GM23338 (cell line): Measurements from ENCODE around the gene IRS4. TPM values are rescaled to one million over a fixed set of nuclear protein-coding genes. Genes with fewer than 3 reads are reported as not detected.
A peak's percentile ranks its signal among the peaks of the same experiment; 100 is the strongest.

Experiments
- ATAC-seq: fragments of 200-7000 bp; cut with Tn5 transposase; 3 replicates; pipeline ENCODE4 v1.9.1; 2020
- DNase-seq: peaks from one replicate; pipeline ENCODE4 v3.0.0-alpha.2; 2015; ENCODE audit warnings: low spot score
- H2AFZ ChIP-seq: fragments of 200-600 bp; sonication (generic); 2 replicates; pipeline ENCODE4 v1.8.0; 2016; ENCODE audit warnings: antibody characterized with exemption, mild to moderate bottlenecking, moderate library complexity
- H3F3A ChIP-seq: fragments of 200-600 bp; sonication (generic); replicated peaks from 2 replicates; pipeline ENCODE4 v1.8.0; 2017; ENCODE audit warnings: antibody characterized with exemption, mixed run types, low read depth
- H3K27ac ChIP-seq: fragments of 200-600 bp; sonication (generic); 2 replicates; pipeline ENCODE4 v1.6.1; 2016; ENCODE audit warnings: low read depth
- H3K27me3 ChIP-seq: fragments of 200-600 bp; sonication (generic); 2 replicates; pipeline ENCODE4 v1.8.0; 2016; ENCODE audit warnings: mild to moderate bottlenecking, mixed run types, moderate library complexity; ENCODE audit not compliant: insufficient read depth
- H3K36me3 ChIP-seq: fragments of 200-600 bp; sonication (generic); 2 replicates; pipeline ENCODE4 v1.8.0; 2016; ENCODE audit warnings: mild to moderate bottlenecking; ENCODE audit not compliant: insufficient read depth
- H3K4me1 ChIP-seq: fragments of 200-600 bp; sonication (generic); 2 replicates; pipeline ENCODE4 v1.8.0; 2016; ENCODE audit warnings: mild to moderate bottlenecking, moderate library complexity; ENCODE audit not compliant: insufficient read depth
- H3K4me2 ChIP-seq: fragments of 200-600 bp; sonication (generic); 2 replicates; pipeline ENCODE4 v1.7.1; 2017; ENCODE audit warnings: mixed run types
- H3K4me3 ChIP-seq: fragments of 200-600 bp; sonication (generic); 2 replicates; pipeline ENCODE4 v1.6.1; 2016; ENCODE audit warnings: mixed run types
- H3K79me2 ChIP-seq: fragments of 200-600 bp; sonication (generic); replicated peaks from 2 replicates; pipeline ENCODE4 v1.8.0; 2017; ENCODE audit warnings: mild to moderate bottlenecking; ENCODE audit not compliant: insufficient read depth
- H3K9me2 ChIP-seq: fragments of 200-600 bp; sonication (generic); 2 replicates; pipeline ENCODE4 v1.8.0; 2017; ENCODE audit not compliant: insufficient read depth
- H4K20me1 ChIP-seq: fragments of 200-600 bp; sonication (generic); replicated peaks from 2 replicates; pipeline ENCODE4 v1.8.0; 2017; ENCODE audit warnings: mild to moderate bottlenecking; ENCODE audit not compliant: insufficient read depth
- H3K27ac Mint-ChIP-seq: 2 replicates; pipeline ENCODE4 v1.8.0; 2020; ENCODE audit warnings: inconsistent platforms, mild to moderate bottlenecking, moderate library complexity, mixed read lengths
- H3K27me3 Mint-ChIP-seq: 3 replicates; pipeline ENCODE4 v1.8.0; 2022; ENCODE audit warnings: low read depth, mild to moderate bottlenecking, moderate library complexity, mixed read lengths, inconsistent platforms; ENCODE audit not compliant: insufficient read depth, poor library complexity
- H3K36me3 Mint-ChIP-seq: 3 replicates; pipeline ENCODE4 v1.8.0; 2021; ENCODE audit warnings: low read depth, mild to moderate bottlenecking, inconsistent platforms, moderate library complexity, mixed read lengths
- H3K4me1 Mint-ChIP-seq: 3 replicates; pipeline ENCODE4 v1.8.0; 2020; ENCODE audit warnings: mild to moderate bottlenecking, inconsistent platforms, mixed read lengths
- H3K4me3 Mint-ChIP-seq: 3 replicates; pipeline ENCODE4 v1.8.0; 2021; ENCODE audit warnings: moderate library complexity, mild to moderate bottlenecking, inconsistent platforms, mixed read lengths
- H3K9me3 Mint-ChIP-seq: 3 replicates; pipeline ENCODE4 v1.8.0; 2020; ENCODE audit warnings: moderate library complexity, mild to moderate bottlenecking, inconsistent platforms, mixed read lengths
- EZH2 ChIP-seq: fragments of 200-600 bp; sonication (generic); IDR thresholded peaks from one replicate; pipeline ENCODE4 v1.8.0; 2017; ENCODE audit warnings: antibody characterized with exemption, mild to moderate bottlenecking, low read depth; ENCODE audit not compliant: unreplicated experiment
- NANOG ChIP-seq: IDR thresholded peaks from 2 replicates; pipeline ENCODE4 v1.6.1; 2016; ENCODE audit warnings: antibody characterized with exemption, borderline replicate concordance
- POLR2AphosphoS5 ChIP-seq: IDR thresholded peaks from 2 replicates; pipeline ENCODE4 v1.6.1; 2016; ENCODE audit warnings: antibody characterized with exemption, low read depth
- STAT1 ChIP-seq: IDR thresholded peaks from one replicate; pipeline ENCODE4 v1.6.1; 2016; ENCODE audit warnings: antibody characterized with exemption; ENCODE audit not compliant: unreplicated experiment
- ZNF114 ChIP-seq: fragments of 250-450 bp; sonication (Bioruptor Pico); IDR thresholded peaks from 2 replicates; pipeline ENCODE4 v1.5.0; 2020; ENCODE audit warnings: mild to moderate bottlenecking, moderate library complexity
- ZNF331 ChIP-seq: fragments of 250-450 bp; sonication (Bioruptor Pico); IDR thresholded peaks from 2 replicates; pipeline ENCODE4 v1.5.0; 2020; ENCODE audit warnings: low read depth, mild to moderate bottlenecking, moderate library complexity
- polyA plus RNA-seq: library from polyadenylated mRNA; unstranded; fragments of >200 nt; fragmentation: Nextera tagmentation; extraction: Ambion mirVana; gene quantifications from 2 replicates; pipeline ENCODE4 v1.2.1, GENCODE V29; 2016
- total RNA-seq: library from RNA; depleted of rRNA; stranded (reverse); fragments of >200 nt; shearing (Covaris generic); gene quantifications from 2 replicates; pipeline ENCODE4 v1.2.3, GENCODE V29; 2014
- TF ChIP-seq, protein P1 (sequence below): fragments of 250-450 bp; sonication (Bioruptor Pico); IDR thresholded peaks from 2 replicates; pipeline ENCODE4 v1.5.0; 2020; ENCODE audit warnings: mild to moderate bottlenecking, moderate library complexity
- TF ChIP-seq, protein P2 (sequence below): IDR thresholded peaks from 2 replicates; pipeline ENCODE4 v1.6.1; 2016; ENCODE audit warnings: antibody characterized with exemption

IRS4 gene
- total and polyA plus RNA-seq, 2 experiments from 2014 or later, result 1.3 to 15.2 TPM

DNA sequence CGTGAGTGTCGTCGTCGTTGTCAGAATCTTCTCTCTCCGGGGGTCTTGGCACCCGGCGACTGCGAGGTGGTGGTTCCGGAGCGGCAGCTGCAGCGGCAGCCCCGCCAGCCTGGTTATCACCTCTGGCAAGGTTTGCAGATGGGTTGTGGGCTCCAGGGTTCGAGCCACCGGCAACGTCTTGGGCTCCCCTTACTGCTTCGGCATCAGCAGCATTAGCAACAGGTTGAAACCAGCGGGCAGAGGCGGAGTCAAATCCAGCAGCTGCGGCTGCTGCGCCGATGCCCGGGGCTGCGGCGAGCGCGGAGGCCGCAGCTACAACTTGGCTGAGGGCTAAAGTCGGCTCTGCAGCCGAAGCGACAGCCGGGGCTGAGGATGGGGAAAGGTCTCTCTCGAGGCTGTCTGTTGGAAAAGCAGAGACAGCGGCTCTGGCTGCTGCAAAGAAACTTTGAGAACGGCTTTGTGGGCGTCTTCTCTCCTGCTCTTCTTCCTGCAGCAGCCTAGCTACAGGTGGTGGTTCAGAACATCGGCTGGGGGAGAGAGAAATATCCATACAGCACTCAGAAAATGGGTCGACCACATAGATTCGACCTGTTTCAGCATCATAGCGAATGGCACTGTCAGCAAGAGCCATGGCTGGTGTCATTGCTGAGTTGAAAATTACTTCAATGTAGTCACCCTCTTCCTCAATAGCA lies 3.6 kb downstream of the IRS4 start:
- H2AFZ ChIP-seq, result no peak overlapping the region
- no peak overlapping the region for H3K27ac ChIP-seq
- no peaks in the 10 kb centered on the region for H3K9me2 ChIP-seq
- ATAC-seq (peak; percentile 9), DNase-seq (peak; percentile 52)
- H4K20me1 ChIP-seq, result no peaks in the 10 kb centered on the region
- TF ChIP-seq ZNF331 (CRISPR knock-in tag), result no peak
- TF ChIP-seq, protein P1, sequence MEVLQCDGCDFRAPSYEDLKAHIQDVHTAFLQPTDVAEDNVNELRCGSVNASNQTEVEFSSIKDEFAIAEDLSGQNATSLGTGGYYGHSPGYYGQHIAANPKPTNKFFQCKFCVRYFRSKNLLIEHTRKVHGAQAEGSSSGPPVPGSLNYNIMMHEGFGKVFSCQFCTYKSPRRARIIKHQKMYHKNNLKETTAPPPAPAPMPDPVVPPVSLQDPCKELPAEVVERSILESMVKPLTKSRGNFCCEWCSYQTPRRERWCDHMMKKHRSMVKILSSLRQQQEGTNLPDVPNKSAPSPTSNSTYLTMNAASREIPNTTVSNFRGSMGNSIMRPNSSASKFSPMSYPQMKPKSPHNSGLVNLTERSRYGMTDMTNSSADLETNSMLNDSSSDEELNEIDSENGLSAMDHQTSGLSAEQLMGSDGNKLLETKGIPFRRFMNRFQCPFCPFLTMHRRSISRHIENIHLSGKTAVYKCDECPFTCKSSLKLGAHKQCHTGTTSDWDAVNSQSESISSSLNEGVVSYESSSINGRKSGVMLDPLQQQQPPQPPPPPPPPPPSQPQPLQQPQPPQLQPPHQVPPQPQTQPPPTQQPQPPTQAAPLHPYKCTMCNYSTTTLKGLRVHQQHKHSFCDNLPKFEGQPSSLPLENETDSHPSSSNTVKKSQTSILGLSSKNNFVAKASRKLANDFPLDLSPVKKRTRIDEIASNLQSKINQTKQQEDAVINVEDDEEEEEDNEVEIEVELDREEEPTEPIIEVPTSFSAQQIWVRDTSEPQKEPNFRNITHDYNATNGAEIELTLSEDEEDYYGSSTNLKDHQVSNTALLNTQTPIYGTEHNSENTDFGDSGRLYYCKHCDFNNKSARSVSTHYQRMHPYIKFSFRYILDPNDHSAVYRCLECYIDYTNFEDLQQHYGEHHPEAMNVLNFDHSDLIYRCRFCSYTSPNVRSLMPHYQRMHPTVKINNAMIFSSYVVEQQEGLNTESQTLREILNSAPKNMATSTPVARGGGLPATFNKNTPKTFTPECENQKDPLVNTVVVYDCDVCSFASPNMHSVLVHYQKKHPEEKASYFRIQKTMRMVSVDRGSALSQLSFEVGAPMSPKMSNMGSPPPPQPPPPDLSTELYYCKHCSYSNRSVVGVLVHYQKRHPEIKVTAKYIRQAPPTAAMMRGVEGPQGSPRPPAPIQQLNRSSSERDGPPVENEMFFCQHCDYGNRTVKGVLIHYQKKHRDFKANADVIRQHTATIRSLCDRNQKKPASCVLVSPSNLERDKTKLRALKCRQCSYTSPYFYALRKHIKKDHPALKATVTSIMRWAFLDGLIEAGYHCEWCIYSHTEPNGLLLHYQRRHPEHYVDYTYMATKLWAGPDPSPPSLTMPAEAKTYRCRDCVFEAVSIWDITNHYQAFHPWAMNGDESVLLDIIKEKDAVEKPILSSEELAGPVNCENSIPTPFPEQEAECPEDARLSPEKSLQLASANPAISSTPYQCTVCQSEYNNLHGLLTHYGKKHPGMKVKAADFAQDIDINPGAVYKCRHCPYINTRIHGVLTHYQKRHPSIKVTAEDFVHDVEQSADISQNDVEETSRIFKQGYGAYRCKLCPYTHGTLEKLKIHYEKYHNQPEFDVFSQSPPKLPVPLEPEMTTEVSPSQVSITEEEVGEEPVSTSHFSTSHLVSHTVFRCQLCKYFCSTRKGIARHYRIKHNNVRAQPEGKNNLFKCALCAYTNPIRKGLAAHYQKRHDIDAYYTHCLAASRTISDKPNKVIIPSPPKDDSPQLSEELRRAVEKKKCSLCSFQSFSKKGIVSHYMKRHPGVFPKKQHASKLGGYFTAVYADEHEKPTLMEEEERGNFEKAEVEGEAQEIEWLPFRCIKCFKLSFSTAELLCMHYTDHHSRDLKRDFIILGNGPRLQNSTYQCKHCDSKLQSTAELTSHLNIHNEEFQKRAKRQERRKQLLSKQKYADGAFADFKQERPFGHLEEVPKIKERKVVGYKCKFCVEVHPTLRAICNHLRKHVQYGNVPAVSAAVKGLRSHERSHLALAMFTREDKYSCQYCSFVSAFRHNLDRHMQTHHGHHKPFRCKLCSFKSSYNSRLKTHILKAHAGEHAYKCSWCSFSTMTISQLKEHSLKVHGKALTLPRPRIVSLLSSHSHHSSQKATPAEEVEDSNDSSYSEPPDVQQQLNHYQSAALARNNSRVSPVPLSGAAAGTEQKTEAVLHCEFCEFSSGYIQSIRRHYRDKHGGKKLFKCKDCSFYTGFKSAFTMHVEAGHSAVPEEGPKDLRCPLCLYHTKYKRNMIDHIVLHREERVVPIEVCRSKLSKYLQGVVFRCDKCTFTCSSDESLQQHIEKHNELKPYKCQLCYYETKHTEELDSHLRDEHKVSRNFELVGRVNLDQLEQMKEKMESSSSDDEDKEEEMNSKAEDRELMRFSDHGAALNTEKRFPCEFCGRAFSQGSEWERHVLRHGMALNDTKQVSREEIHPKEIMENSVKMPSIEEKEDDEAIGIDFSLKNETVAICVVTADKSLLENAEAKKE (CRISPR knock-in tag), result no peak
- TF ChIP-seq NANOG, result no peak
- TF ChIP-seq STAT1, result no peak
- TF ChIP-seq, protein P2, sequence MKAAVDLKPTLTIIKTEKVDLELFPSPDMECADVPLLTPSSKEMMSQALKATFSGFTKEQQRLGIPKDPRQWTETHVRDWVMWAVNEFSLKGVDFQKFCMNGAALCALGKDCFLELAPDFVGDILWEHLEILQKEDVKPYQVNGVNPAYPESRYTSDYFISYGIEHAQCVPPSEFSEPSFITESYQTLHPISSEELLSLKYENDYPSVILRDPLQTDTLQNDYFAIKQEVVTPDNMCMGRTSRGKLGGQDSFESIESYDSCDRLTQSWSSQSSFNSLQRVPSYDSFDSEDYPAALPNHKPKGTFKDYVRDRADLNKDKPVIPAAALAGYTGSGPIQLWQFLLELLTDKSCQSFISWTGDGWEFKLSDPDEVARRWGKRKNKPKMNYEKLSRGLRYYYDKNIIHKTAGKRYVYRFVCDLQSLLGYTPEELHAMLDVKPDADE, result no peak
- TF ChIP-seq EZH2, result no peak
- TF ChIP-seq POLR2AphosphoS5, result no peak
- TF ChIP-seq ZNF114 (CRISPR knock-in tag), result no peak
- H3K4me2 ChIP-seq, result peak overlapping the region; percentile 58
- no peaks in the 10 kb centered on the region; the same call in 1 of the 2 replicates for H3K36me3 ChIP-seq
- Mint-ChIP-seq H3K27me3 (peaks cover 31% of the 10 kb centered on the region), H3K27ac (no peak overlapping the region), H3K9me3 (peaks cover 27% of the 10 kb centered on the region), H3K36me3 (peaks cover 29% of the 10 kb centered on the region), H3K4me3 (peak overlapping the region; percentile 72), H3K4me1 (peaks cover 40% of the 10 kb centered on the region)
- peaks cover 12% of the 10 kb centered on the region; the same call in 1 of the 2 replicates for H3K79me2 ChIP-seq
- peaks cover 30% of the 10 kb centered on the region for H3K27me3 ChIP-seq
- peaks cover 31% of the 10 kb centered on the region for H3K4me1 ChIP-seq
- no peaks in the 10 kb centered on the region for H3F3A ChIP-seq
- H3K4me3 ChIP-seq, result peak overlapping the region; percentile 48
